ENCODE measurements around the gene SERGEF. TPM values are rescaled to one million over a fixed set of nuclear protein-coding genes. Genes with fewer than 3 reads are reported as not detected.

SERGEF gene
- total RNA-seq, 2 donors from 2014 or later, result 23.2 to 36.2 TPM

- Histone ChIP-seq H3K9ac (ENCODE audit: low read depth in 2 of 2, low read length in 2 of 2) (no peak overlapping the region), H3K4me1 (peaks cover 7% of the 10 kb centered on the region), H3K4me3 (no peak overlapping the region), H3K27me3 (no peaks in the 10 kb centered on the region), H3K36me3 (no peaks in the 10 kb centered on the region), H3K9me3 (no peaks in the 10 kb centered on the region), H3K27ac (no peak overlapping the region)
- intact Hi-C loops (cut with DNase I), result no loop called here
- no peak for TF ChIP-seq CTCF (IDR thresholded peaks at IDR 0.05)
- no peak for DNase-seq
These were observed 247.3 kb downstream of the SERGEF start for GRCh38 chr11:17765356-17766072.

- no peak overlapping the region for H3K4me3 ChIP-seq
- no peak overlapping the region for H3K27ac ChIP-seq
- no peaks in the 10 kb centered on the region for H3K9me3 ChIP-seq
- H3K27me3 ChIP-seq, result no peaks in the 10 kb centered on the region
- H3K36me3 ChIP-seq, result no peaks in the 10 kb centered on the region
- no peak overlapping the region for H3K9ac ChIP-seq (ENCODE audit: low read depth in 2 of 2, low read length in 2 of 2)
- DNase-seq, result no peak
- TF ChIP-seq CTCF (IDR thresholded peaks at IDR 0.05), result no peak
- intact Hi-C loops (cut with DNase I), result no loop called here
- no peaks in the 10 kb centered on the region for H3K4me1 ChIP-seq
These were observed 248.2 kb downstream of the SERGEF start for GRCh38 chr11:17764446-17765218.

DNA sequence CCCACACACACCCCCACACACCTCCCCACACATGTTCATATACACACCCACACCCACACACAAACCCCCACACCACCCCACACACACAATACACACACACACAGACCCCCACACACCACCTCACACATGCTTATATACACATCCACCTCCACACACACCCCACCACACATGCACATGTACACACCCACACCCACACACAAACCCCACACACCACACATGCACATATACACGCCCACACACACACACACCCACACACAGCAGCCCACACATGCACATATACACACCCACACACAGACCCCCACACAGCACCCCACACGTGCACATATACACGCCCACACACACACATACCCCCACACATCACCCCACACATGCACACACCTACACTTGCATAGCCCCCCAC, 249.1 kb downstream of the SERGEF start:
- Histone ChIP-seq H3K36me3 (no peaks in the 10 kb centered on the region), H3K27me3 (no peaks in the 10 kb centered on the region), H3K4me3 (no peak overlapping the region), H3K4me1 (no peaks in the 10 kb centered on the region), H3K9me3 (no peaks in the 10 kb centered on the region), H3K27ac (no peak overlapping the region), H3K9ac (ENCODE audit: low read depth in 2 of 2, low read length in 2 of 2) (no peak overlapping the region)
- DNase-seq, result no peak
- intact Hi-C loops (cut with DNase I), result no loop called here
- TF ChIP-seq CTCF (IDR thresholded peaks at IDR 0.05), result no peak

- Histone ChIP-seq H3K4me3 (no peak overlapping the region), H3K9me3 (no peaks in the 10 kb centered on the region), H3K36me3 (no peaks in the 10 kb centered on the region), H3K4me1 (no peaks in the 10 kb centered on the region), H3K9ac (ENCODE audit: low read depth in 2 of 2, low read length in 2 of 2) (no peak overlapping the region), H3K27me3 (no peaks in the 10 kb centered on the region), H3K27ac (no peak overlapping the region)
- TF ChIP-seq CTCF (IDR thresholded peaks at IDR 0.05), result no peak
- intact Hi-C loops (cut with DNase I), result no loop called here
- DNase-seq, result no peak
These were observed 249.6 kb downstream of the SERGEF start for GRCh38 chr11:17763244-17763643.

DNA sequence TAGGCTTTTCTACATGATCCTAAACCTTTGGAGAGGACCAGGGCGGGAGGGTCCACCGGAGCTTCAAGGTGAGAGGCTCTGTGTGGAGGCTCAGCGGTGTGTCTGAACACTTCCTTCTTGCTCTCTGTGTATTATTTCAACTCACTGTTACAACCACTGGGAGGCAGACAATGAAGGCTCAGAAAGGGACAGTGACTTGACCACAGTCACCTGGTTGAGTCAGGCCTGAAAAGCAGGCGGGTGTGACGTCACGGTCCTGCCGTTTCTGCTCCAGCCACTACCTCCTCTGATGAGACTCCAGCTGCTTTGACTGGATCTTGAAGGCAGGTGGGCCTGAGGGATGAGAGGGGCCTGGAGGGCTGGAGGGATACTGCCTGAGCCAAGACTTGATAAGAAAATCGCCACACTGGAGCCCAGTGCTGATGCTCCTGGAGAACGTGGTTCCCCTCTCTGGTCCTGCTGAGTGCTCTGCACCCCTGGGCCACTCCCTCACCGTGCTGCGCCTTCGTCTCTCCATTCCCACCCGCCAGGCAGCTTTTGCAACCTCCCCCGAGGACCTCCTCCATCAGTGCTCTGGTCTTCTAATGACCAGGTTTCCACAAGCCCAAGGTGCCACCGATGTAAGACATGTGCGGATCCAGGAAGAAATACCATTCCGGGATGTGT, 250.4 kb downstream of the SERGEF start:
- no peak overlapping the region for H3K27ac ChIP-seq
- no peak overlapping the region for H3K9ac ChIP-seq (ENCODE audit: low read depth in 2 of 2, low read length in 2 of 2)
- H3K4me3 ChIP-seq, result no peak overlapping the region
- no peaks in the 10 kb centered on the region for H3K4me1 ChIP-seq
- intact Hi-C loops (cut with DNase I), result no loop called here
- no peak for DNase-seq
- no peaks in the 10 kb centered on the region for H3K27me3 ChIP-seq
- H3K36me3 ChIP-seq, result no peaks in the 10 kb centered on the region
- TF ChIP-seq CTCF (IDR thresholded peaks at IDR 0.05), result no peak
- no peaks in the 10 kb centered on the region for H3K9me3 ChIP-seq
